HG02973 (cell line): ENCODE results near the gene OR9Q2.
"Not testable (repeated sequence)": the region's sequence is repeated elsewhere in the genome, so short reads cannot be mapped to it uniquely, and the experiment has no call there.

ENCODE experiments used
- ATAC-seq: cut with Tn5 transposase; IDR thresholded peaks from one replicate; pipeline ENCODE4 v1.9.1; 2021; ENCODE audit warnings: moderate library complexity; ENCODE audit not compliant: unreplicated experiment

OR9Q2 gene

GRCh38 chr11:58188770-58189169 is at the start of gene OR9Q2:
Gene OR9Q2, plus strand, starts transcription at chr11:58189070. Its CDS starts 1,421 bp downstream, at chr11:58190491.
- no peak for ATAC-seq

DNA sequence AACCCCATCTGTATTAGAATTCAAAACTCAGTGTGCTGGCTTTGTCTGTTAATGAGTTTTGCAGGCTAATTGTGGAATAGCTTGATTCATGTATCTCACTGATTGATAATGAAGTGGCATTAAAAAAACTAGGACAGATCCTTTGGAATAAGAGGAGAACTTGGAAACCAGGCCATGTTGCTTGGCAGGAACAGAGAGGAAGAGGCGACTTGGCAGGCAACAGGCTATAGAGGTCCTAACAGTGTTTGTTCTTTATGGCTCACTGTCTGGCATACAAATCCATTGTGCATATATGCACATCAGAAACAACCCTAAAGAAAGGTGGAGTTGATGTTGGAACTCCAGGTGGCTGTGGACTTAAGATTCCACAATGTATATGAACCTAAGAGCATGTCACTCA is 46.1 kb upstream of the OR9Q2 start:
- ATAC-seq, result no peak

GRCh38 chr11:58152781-58153180 is 36.1 kb upstream of the OR9Q2 start:
- ATAC-seq, result no peak

- no peak for ATAC-seq
These were observed 24.5 kb upstream of the OR9Q2 start for GRCh38 chr11:58164389-58164788.

DNA sequence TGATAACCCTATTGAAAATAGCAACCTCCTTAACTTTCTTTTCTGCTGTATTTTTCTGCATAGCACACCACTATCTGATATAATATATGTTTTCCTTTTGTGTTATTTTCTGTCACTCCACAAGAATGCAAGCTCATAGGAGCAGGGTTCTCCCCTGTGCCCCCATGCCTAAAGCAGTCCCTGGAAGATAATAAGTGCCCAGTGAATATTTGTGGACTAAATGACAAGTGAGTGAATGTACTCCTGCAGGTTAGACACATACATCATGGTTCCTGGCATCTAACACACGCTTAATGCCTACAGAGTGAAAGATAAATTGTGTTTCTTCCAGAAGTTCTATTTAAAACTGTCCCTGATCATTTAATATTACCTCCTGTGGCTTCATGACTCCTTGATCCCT is 23.9 kb upstream of the OR9Q2 start:
- no peak for ATAC-seq

- ATAC-seq, result no peak
These were observed 23.3 kb upstream of the OR9Q2 start for GRCh38 chr11:58165504-58166106.

GRCh38 chr11:58177409-58178054 is 11.3 kb upstream of the OR9Q2 start:
- no peak for ATAC-seq

DNA sequence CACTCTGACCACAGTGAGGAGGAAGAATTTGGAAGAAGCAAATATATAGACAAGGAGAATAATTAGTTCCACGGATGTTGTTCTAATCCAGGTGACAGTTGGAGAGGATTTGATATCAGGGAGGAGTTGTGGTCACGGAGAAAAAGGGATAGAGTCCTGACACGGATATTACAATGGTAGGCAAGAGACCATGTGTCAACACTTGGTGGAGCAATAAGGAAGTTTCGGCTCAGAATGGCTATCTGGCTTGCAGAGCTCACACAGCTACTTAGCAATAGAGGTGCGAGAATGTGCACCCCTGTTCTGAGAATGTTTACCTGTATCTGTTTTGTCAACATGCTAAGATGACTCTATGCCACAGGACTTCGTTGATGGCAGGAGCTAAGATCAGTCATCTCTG is 10.4 kb upstream of the OR9Q2 start:
- no peak for ATAC-seq

GRCh38 chr11:58179648-58180047 is 9.2 kb upstream of the OR9Q2 start:
- ATAC-seq, result no peak

DNA sequence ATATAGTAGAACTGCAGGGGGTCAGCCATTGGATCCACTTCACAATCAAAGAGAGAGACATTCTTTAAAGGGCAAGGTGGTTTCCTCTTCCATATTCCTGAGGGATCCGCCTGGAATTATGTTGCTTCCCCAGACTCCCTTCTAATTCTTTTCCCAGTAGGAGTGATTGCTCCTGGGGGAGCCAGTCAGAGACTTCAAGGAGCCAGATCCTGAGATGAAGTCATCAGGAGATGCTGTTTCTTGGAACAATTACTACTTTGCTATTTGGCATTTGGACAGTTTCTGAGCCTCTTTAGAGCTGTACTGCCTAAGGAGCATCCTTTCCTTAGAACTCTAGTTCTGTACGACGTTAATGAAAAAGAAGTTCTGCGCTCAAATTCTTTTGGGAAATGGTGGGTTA is 1.9 kb upstream of the OR9Q2 start:
- no peak for ATAC-seq

GRCh38 chr11:58192229-58192628 is 3.4 kb downstream of the OR9Q2 start:
- no peak for ATAC-seq

DNA sequence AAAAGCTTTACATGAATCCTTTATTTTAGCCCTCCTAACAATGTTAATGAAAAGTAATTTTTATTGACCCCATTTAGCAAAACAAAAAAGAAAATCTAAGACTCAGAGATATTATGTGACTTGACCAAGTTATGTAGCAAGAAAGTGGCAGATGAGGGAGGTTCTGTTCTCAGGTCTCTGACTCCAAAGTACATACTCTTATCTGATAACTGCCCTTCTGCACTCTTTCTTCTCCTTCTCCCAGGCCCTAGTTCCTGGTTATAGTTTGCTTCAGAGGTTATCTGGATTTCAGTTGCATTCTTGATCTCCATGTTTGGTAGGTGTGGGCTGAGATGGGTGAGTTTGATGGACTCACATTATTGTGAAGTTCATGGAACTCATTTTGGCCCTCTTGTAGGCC is 4.5 kb downstream of the OR9Q2 start:
- no peak for ATAC-seq

DNA sequence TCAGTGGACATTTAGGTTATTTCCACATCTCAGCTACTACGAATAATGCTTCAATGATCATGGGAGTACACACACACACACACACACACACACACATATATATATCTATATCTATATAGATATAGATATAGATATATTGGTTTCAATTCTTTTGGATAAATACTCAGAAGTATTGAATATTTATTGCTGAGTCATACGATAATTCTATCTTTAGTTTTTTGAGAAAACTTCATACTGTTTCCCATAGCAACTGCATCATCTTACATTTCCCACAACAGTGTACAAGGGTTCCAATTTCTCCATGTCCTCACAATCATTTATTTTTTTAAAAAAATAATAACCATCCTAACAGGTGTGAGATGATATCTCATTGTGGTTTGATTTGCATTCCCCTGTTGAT is 7.1 kb downstream of the OR9Q2 start:
- ATAC-seq, result no peak

DNA sequence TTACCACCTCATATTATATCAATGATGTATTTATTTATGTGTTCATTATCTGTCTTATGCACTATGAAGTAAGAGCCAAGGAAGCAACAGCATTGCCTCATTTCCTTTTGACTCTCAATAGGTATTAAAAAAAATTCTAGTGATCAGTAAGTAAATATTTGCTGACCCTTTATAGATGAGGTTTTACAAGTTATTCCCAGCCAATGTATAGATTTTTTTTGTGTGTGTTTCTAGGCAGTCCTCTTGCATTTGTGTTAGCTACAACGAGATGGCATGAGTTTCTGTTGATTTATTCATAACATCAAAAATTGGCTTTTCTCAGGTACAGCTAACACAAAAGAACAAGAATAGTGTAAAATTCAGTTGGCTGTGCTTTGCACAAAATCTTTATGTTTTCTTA is 10.4 kb downstream of the OR9Q2 start:
- no peak for ATAC-seq

DNA sequence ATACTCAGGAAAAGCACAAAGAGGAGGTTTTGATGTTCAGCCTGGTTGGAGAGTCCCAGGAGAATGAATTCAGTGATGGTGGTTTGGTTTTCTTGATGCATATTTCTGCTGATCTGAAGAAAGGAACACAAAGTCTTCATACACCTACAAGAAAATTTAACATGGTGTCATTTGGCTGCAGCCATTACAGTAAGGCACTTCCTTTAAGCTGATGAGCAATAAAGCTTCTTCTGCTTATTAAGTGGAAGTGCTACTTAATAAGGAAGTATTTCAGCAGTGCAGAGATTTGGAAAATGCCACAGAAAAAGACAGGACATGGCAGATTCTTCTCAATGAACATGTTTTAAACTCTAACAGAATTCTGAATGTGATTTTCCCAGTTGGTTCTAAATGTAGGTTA is 15.2 kb downstream of the OR9Q2 start, which contains the start of gene OR1S2:
Gene OR1S2 (minus strand): TSS at position 101 of the 400 bp plus-strand sequence. CDS start 0 bp downstream, at position 101.
- ATAC-seq, result no peak

- not testable (repeated sequence) for ATAC-seq
These were observed 23.6 kb downstream of the OR9Q2 start, which contains the start of gene OR1S1 for GRCh38 chr11:58212420-58212819. Gene OR1S1, plus strand, starts transcription at chr11:58212720.

- ATAC-seq, result no peak
These were observed 27.6 kb downstream of the OR9Q2 start for GRCh38 chr11:58216476-58216875.

DNA sequence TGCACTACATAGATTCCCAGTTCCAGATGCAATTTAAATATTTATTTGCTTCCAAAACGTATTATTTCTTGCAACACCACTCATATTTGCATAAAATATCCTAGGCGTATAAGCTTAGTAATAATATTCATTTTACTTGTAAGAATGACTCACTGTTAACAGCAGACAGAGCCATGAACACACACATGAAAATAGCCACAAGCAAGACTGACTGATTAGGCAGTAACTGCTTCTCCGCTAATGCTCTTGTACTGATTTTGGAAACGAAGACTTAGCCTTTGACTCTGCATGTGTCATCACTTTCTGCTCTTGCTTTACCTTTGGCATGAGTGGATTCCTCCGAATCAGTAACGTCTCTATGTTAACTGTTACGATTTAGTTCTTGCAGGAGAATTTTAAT is 33.9 kb downstream of the OR9Q2 start:
- ATAC-seq, result no peak

GRCh38 chr11:58227956-58228615 is 39.2 kb downstream of the OR9Q2 start:
- ATAC-seq, result no peak
